ENCODE results near the gene HBEGF.

DNA sequence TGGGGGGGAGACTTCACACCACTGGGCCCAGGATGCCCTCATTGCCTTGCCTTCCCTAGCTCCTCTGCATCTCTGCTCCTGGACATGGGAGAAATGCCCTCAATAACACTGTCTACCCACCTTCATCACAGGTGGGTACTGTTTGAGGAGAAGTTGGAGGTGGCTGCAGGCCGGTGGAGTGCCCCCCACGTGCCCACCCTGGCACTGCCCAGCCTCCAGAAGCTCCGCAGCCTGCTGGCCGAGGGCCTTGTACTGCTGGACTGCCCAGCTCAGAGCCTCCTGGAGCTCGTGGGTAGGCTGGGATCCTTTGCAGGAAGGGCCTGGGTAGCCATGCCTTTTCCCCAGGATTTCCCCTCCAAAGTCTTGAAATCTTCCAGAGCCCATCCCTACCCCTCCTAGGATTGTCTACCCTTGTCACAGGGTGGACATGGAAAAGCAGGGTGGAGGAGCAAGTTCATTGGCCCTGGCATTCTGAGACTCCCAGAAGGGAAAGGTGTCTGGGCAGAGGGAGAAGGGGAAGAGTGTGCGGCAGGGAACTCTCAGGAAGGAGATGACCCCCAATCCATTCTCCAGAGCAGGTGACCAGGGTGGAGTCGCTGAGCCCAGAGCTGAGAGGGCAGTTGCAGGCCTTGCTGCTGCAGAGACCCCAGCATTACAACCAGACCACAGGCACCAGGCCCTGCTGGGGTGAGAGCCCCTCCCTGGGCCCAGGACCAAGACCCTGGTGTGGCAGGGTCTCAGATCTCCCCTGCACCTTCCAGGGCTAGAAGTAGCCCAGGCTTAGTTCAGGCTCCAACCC lies 14.5 kb upstream of the HBEGF start:
- TF ChIP-seq, protein P1, sequence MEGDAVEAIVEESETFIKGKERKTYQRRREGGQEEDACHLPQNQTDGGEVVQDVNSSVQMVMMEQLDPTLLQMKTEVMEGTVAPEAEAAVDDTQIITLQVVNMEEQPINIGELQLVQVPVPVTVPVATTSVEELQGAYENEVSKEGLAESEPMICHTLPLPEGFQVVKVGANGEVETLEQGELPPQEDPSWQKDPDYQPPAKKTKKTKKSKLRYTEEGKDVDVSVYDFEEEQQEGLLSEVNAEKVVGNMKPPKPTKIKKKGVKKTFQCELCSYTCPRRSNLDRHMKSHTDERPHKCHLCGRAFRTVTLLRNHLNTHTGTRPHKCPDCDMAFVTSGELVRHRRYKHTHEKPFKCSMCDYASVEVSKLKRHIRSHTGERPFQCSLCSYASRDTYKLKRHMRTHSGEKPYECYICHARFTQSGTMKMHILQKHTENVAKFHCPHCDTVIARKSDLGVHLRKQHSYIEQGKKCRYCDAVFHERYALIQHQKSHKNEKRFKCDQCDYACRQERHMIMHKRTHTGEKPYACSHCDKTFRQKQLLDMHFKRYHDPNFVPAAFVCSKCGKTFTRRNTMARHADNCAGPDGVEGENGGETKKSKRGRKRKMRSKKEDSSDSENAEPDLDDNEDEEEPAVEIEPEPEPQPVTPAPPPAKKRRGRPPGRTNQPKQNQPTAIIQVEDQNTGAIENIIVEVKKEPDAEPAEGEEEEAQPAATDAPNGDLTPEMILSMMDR (IDR thresholded peaks at IDR 0.05; ENCODE audit: low read depth, low read length) = no peak
- no peak for TF ChIP-seq POLR2A (IDR thresholded peaks at IDR 0.05; ENCODE audit: extremely low read depth, insufficient read length)
- TF ChIP-seq, protein P2, sequence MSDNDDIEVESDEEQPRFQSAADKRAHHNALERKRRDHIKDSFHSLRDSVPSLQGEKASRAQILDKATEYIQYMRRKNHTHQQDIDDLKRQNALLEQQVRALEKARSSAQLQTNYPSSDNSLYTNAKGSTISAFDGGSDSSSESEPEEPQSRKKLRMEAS (IDR thresholded peaks at IDR 0.05; ENCODE audit: low read depth, low read length) = no peak
- TF ChIP-seq MYC (IDR thresholded peaks at IDR 0.05; ENCODE audit: low read depth, low read length) = no peak
